ENCODE data around the gene ING1.
A peak's percentile ranks its signal among the peaks of the same experiment; 100 is the strongest.

Gene ING1

DNA sequence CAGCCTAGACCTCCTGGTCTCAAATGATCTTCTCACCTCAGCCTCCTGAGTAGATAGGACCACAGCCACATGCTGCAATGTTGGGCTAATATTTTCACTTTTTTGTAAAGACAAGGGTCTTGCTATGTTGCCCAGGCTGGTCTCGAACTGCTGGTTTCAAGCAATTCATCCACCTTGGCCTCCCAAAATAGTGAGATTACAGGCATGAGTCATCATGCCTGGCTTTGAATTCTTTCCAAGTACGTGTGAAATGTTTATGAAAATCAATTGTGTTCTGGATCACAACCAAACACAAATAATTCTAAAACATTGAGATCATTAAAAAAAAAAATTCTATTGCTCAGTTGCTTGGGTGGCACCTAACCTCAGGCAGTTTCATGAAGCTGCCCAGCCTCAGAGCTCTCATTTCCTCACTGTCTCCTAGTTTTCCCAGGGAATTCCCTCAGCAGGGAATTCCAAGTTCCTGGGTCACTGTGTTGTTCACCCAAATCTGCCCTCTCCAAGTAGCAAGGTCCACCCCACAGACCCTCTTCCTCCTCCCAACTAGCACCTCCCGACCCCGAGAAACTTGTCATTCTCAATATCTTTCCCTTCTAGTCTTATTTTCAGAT, 44.8 kb downstream of the ING1 start:
- DNase-seq (ENCODE audit: low read depth), result peak; percentile 30
- no peak overlapping the region for H3K9ac ChIP-seq (ENCODE audit: low read length)
- H3K27me3 ChIP-seq (replicated peaks; ENCODE audit: control insufficient read depth, insufficient read depth, low read length), result no peaks in the 10 kb centered on the region
- no peaks in the 10 kb centered on the region for H3K4me1 ChIP-seq (ENCODE audit: control insufficient read depth, insufficient read depth, low read length)
- no peaks in the 10 kb centered on the region for H3K9me3 ChIP-seq (ENCODE audit: control insufficient read depth, low read length)
- H3K4me3 ChIP-seq (ENCODE audit: low read length), result no peak overlapping the region
- H3K36me3 ChIP-seq (ENCODE audit: control insufficient read depth, insufficient read depth, low read length, severe bottlenecking), result no peaks in the 10 kb centered on the region

DNA sequence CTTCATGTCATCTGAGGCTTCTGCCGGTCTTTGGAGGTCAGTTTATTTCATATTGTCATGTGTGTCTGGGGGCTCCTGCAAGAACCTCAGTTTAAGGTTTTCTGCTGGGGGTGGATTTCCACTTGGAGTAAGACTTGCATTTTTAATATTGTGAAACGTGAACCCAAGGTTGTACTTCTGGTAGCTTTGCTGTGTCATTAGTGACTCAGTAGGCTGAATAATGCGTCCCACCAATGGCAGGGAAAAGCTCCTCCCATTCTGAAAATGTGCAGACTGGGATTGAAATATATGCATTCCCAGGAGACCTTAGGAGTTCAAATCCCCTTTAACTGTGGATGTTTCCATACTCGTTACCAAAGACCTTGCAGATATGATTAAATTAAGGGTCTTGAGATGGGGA, 46.2 kb downstream of the ING1 start:
- no peak overlapping the region for H3K4me3 ChIP-seq (ENCODE audit: low read length)
- H3K27me3 ChIP-seq (replicated peaks; ENCODE audit: control insufficient read depth, insufficient read depth, low read length), result no peaks in the 10 kb centered on the region
- DNase-seq (ENCODE audit: low read depth), result peak; percentile 3
- no peak overlapping the region for H3K9ac ChIP-seq (ENCODE audit: low read length)
- no peaks in the 10 kb centered on the region for H3K36me3 ChIP-seq (ENCODE audit: control insufficient read depth, insufficient read depth, low read length, severe bottlenecking)
- H3K4me1 ChIP-seq (ENCODE audit: control insufficient read depth, insufficient read depth, low read length), result no peaks in the 10 kb centered on the region
- H3K9me3 ChIP-seq (ENCODE audit: control insufficient read depth, low read length), result no peaks in the 10 kb centered on the region

DNA sequence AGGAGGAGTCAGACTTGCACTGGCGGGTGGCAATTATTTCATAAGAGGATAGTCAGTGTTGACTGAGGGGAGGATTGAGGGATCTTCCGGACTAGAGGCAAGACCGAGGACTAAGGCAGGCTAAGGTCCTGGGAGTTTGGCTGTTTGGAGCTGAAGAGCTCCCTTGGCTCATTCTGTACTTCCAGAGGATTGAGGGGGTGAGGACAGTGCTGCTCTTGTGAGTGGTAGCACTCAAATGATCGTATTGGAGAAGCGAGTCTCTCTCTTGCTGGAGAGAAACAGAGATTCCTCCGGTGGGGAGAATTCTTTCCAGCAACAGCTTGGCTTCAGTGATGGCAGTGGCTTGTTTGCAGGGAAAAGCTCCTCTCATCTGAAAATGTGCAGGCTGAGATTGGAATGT, 47.1 kb downstream of the ING1 start:
- no peaks in the 10 kb centered on the region for H3K4me1 ChIP-seq (ENCODE audit: control insufficient read depth, insufficient read depth, low read length)
- no peaks in the 10 kb centered on the region for H3K27me3 ChIP-seq (replicated peaks; ENCODE audit: control insufficient read depth, insufficient read depth, low read length)
- no peaks in the 10 kb centered on the region for H3K36me3 ChIP-seq (ENCODE audit: control insufficient read depth, insufficient read depth, low read length, severe bottlenecking)
- DNase-seq (ENCODE audit: low read depth), result no peak
- no peak overlapping the region for H3K9ac ChIP-seq (ENCODE audit: low read length)
- H3K4me3 ChIP-seq (ENCODE audit: low read length), result no peak overlapping the region
- H3K9me3 ChIP-seq (ENCODE audit: control insufficient read depth, low read length), result no peaks in the 10 kb centered on the region

DNA sequence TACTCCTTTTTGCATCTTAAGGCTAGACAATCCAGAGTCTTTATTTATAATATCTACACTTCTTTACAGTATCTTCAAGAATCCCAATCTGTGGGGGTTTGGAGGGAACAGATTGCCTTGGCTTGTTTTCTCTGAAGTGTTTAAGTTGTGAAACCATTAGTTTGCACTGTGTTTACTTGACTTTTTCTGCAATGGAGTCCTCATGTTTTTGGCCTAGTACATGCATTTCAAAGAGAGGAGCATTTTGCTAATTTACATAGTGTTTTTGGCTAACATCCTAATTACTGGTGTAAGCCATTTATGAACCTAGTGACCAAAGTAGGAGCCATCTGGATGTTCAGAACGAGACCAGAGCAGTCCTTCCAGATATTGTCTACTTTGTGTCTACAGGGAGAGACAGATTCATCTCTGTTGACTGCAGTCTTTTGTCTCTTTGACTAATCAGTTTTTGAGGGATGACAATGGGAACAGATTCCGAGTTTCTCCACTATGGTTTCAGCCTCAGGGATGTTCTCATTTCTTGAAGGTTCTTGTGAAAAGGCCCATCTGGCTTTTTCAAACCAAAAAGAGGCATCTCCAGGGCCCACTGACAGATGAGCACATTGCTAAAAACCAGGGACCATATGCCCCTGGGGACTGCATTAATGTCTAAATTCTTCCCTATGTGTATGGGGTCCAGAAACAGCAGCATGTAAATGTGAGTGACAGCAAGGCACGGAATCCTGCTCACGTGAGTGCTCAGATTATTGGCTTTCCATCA, 53.4 kb downstream of the ING1 start:
- DNase-seq (ENCODE audit: low read depth), result no peak
- Histone ChIP-seq H3K4me1 (ENCODE audit: control insufficient read depth, insufficient read depth, low read length) (no peaks in the 10 kb centered on the region), H3K9me3 (ENCODE audit: control insufficient read depth, low read length) (no peaks in the 10 kb centered on the region), H3K9ac (ENCODE audit: low read length) (no peak overlapping the region), H3K4me3 (ENCODE audit: low read length) (no peak overlapping the region), H3K27me3 (replicated peaks; ENCODE audit: control insufficient read depth, insufficient read depth, low read length) (peaks cover 19% of the 10 kb centered on the region), H3K36me3 (ENCODE audit: control insufficient read depth, insufficient read depth, low read length, severe bottlenecking) (no peaks in the 10 kb centered on the region)

DNA sequence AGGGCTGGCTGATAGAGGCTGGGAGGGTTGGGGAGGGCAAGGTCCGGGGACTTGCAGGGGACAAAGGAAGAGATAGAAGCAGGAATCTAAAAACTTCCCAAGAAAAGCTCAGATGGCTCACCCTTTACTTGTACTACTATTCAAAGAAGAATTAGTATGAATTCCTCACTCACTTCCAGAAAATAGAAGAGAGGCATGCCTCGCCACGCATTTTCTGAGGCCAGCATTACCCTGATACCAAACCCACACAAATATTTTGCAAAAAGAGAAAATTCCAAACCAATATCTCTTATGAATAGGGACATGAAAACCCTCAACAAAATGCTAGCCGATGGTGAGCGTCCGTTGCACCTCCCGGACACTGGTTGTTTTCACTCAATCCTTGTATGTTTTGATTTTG, 54.0 kb downstream of the ING1 start:
- peaks cover 21% of the 10 kb centered on the region for H3K27me3 ChIP-seq (replicated peaks; ENCODE audit: control insufficient read depth, insufficient read depth, low read length)
- H3K4me3 ChIP-seq (ENCODE audit: low read length), result no peak overlapping the region
- H3K36me3 ChIP-seq (ENCODE audit: control insufficient read depth, insufficient read depth, low read length, severe bottlenecking), result no peaks in the 10 kb centered on the region
- DNase-seq (ENCODE audit: low read depth), result no peak
- no peaks in the 10 kb centered on the region for H3K9me3 ChIP-seq (ENCODE audit: control insufficient read depth, low read length)
- H3K9ac ChIP-seq (ENCODE audit: low read length), result no peak overlapping the region
- H3K4me1 ChIP-seq (ENCODE audit: control insufficient read depth, insufficient read depth, low read length), result no peaks in the 10 kb centered on the region

DNA sequence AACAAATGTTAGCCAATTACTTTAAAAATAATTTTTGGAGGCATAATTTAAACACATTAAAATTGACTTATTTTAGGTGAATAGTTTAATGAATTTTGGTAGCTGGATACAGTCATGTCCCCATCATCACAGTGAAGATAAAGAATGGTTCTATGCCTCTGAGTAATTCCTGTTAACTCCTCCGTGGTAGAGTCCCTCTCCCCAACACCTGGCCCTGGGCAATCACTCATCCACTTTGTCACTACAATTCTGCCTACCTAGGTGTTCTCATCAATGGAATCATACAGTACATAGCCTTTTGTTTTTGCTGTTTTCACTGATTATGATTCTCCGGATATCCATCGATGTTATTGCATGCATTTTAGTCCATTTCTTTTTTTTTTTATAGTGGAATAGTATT, 55.6 kb downstream of the ING1 start:
- H3K4me1 ChIP-seq (ENCODE audit: control insufficient read depth, insufficient read depth, low read length), result no peaks in the 10 kb centered on the region
- no peaks in the 10 kb centered on the region for H3K36me3 ChIP-seq (ENCODE audit: control insufficient read depth, insufficient read depth, low read length, severe bottlenecking)
- no peak for DNase-seq (ENCODE audit: low read depth)
- peaks cover 31% of the 10 kb centered on the region for H3K27me3 ChIP-seq (replicated peaks; ENCODE audit: control insufficient read depth, insufficient read depth, low read length)
- no peaks in the 10 kb centered on the region for H3K9me3 ChIP-seq (ENCODE audit: control insufficient read depth, low read length)
- H3K4me3 ChIP-seq (ENCODE audit: low read length), result no peak overlapping the region
- no peak overlapping the region for H3K9ac ChIP-seq (ENCODE audit: low read length)

DNA sequence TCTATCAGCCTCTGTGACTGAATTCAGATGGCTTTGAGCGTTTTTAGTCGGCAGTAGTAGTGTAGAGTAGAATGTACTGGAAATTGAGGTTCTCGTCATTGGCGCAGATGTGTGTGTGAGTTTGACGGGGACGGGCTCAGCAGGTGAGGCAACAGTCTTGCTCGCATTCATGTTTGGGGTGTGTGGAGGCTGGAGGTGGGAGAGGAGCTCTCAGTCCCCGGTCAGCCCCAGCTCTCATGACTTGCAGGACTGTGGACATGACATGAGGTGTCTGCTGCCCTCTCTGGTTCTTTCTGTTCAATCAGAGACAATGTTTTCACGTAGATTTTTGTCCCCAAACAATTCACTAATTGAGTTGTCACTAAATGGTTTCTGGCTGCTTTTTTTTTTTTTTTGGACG, 57.2 kb downstream of the ING1 start:
- H3K9ac ChIP-seq (ENCODE audit: low read length), result no peak overlapping the region
- no peaks in the 10 kb centered on the region for H3K9me3 ChIP-seq (ENCODE audit: control insufficient read depth, low read length)
- no peak for DNase-seq (ENCODE audit: low read depth)
- peaks cover 32% of the 10 kb centered on the region for H3K27me3 ChIP-seq (replicated peaks; ENCODE audit: control insufficient read depth, insufficient read depth, low read length)
- no peaks in the 10 kb centered on the region for H3K36me3 ChIP-seq (ENCODE audit: control insufficient read depth, insufficient read depth, low read length, severe bottlenecking)
- H3K4me1 ChIP-seq (ENCODE audit: control insufficient read depth, insufficient read depth, low read length), result no peaks in the 10 kb centered on the region
- H3K4me3 ChIP-seq (ENCODE audit: low read length), result no peak overlapping the region

DNA sequence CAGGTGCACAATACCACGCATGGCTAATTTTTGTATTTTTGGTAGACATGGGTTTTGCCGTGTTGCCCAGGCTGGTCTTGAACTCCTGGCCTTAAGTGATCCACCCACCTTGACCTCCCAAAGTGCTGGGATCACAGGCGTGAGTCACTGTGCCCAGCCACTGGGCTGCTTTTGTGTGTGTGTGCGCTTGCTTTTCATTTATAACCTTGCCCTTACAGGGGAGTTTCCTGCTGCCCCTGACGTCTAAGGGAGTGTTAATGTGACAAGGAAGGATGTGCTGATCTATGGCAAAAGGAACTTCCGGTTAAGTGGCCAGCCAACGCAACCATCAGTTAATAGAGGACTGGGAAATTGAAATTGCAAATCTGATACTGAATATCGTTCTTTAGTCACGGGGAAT, 57.7 kb downstream of the ING1 start:
- no peak overlapping the region for H3K4me3 ChIP-seq (ENCODE audit: low read length)
- H3K4me1 ChIP-seq (ENCODE audit: control insufficient read depth, insufficient read depth, low read length), result no peaks in the 10 kb centered on the region
- H3K9me3 ChIP-seq (ENCODE audit: control insufficient read depth, low read length), result no peaks in the 10 kb centered on the region
- no peak overlapping the region for H3K9ac ChIP-seq (ENCODE audit: low read length)
- H3K36me3 ChIP-seq (ENCODE audit: control insufficient read depth, insufficient read depth, low read length, severe bottlenecking), result no peaks in the 10 kb centered on the region
- H3K27me3 ChIP-seq (replicated peaks; ENCODE audit: control insufficient read depth, insufficient read depth, low read length), result peaks cover 32% of the 10 kb centered on the region
- DNase-seq (ENCODE audit: low read depth), result no peak

DNA sequence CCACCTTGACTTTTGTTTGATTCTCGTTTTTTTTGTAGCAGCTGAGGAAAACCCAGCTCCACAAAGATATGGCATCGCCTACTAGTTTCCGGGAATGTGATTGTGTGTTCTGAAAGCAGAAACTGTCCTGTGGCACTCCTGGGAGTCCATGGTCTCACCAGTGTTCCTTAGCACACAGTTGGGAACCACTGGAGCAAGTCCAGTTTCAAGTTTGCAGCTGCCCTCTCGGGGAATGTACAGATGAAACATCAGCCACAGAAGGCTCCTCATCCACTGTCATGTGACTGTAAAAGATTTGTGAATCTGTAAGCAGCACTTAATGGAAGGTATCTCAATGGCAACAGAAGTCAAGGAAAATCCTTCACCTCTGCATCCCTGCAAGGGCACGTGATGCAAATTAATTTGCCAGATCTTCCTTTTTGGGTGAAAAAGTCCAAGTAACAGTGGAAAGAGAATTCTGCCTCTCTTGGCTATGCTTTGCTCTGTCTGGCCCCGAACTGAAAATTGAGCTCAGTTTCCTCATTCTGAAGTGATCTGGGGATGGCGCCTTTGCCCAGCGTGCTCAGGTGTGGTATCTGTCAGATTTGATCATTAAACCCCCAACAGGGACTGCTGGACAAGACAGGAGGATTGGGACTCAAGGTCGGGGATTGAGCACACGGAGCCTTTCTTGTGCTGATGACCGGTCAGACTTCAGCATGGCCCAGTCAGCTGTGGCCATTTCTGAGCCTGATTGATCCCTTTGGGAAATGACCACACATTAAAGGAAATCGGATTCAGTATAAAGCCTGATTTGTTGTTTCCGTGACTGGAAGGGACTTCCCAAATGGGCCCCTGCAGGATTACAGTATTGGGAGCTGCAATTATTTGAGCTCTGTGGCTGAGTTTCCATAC, 58.8 kb downstream of the ING1 start:
- no peaks in the 10 kb centered on the region for H3K4me1 ChIP-seq (ENCODE audit: control insufficient read depth, insufficient read depth, low read length)
- no peak for DNase-seq (ENCODE audit: low read depth)

More for the DNA sequence above, 58.8 kb downstream of the ING1 start:
- Histone ChIP-seq H3K4me3 (ENCODE audit: low read length) (no peak overlapping the region), H3K36me3 (ENCODE audit: control insufficient read depth, insufficient read depth, low read length, severe bottlenecking) (no peaks in the 10 kb centered on the region), H3K27me3 (replicated peaks; ENCODE audit: control insufficient read depth, insufficient read depth, low read length) (peaks cover 32% of the 10 kb centered on the region), H3K9me3 (ENCODE audit: control insufficient read depth, low read length) (no peaks in the 10 kb centered on the region), H3K9ac (ENCODE audit: low read length) (no peak overlapping the region)
